ENCODE results near the gene PRKCI.
A peak's percentile ranks its signal among the peaks of the same experiment; 100 is the strongest.
"Not testable (repeated sequence)": the region's sequence is repeated elsewhere in the genome, so short reads cannot be mapped to it uniquely, and the experiment has no call there.

PRKCI gene

GRCh38 chr3:170203457-170203856 lies 18.8 kb upstream of the PRKCI start:
- no peak overlapping the region for H3K27ac ChIP-seq (ENCODE audit: low read length)
- H3K4me1 ChIP-seq (ENCODE audit: control insufficient read depth, low read depth, low read length): peaks cover 2% of the 10 kb centered on the region
- H3K9me3 ChIP-seq (ENCODE audit: control insufficient read depth, low read depth, low read length): no peaks in the 10 kb centered on the region
- H3K4me3 ChIP-seq (ENCODE audit: low read length): no peak overlapping the region
- no peaks in the 10 kb centered on the region for H3K36me3 ChIP-seq (ENCODE audit: control insufficient read depth, low read depth, low read length)
- H3K27me3 ChIP-seq (ENCODE audit: control insufficient read depth, insufficient read depth, low read length): no peaks in the 10 kb centered on the region
- H3K9ac ChIP-seq (ENCODE audit: low read length): no peak overlapping the region

- Histone ChIP-seq H3K9ac (ENCODE audit: low read length) (no peak overlapping the region), H3K36me3 (ENCODE audit: control insufficient read depth, low read depth, low read length) (no peaks in the 10 kb centered on the region), H3K9me3 (ENCODE audit: control insufficient read depth, low read depth, low read length) (no peaks in the 10 kb centered on the region), H3K27ac (ENCODE audit: low read length) (no peak overlapping the region), H3K4me1 (ENCODE audit: control insufficient read depth, low read depth, low read length) (peaks cover 2% of the 10 kb centered on the region), H3K4me3 (ENCODE audit: low read length) (no peak overlapping the region), H3K27me3 (ENCODE audit: control insufficient read depth, insufficient read depth, low read length) (no peaks in the 10 kb centered on the region)
Observed at GRCh38 chr3:170204023-170204472, 18.2 kb upstream of the PRKCI start.

DNA sequence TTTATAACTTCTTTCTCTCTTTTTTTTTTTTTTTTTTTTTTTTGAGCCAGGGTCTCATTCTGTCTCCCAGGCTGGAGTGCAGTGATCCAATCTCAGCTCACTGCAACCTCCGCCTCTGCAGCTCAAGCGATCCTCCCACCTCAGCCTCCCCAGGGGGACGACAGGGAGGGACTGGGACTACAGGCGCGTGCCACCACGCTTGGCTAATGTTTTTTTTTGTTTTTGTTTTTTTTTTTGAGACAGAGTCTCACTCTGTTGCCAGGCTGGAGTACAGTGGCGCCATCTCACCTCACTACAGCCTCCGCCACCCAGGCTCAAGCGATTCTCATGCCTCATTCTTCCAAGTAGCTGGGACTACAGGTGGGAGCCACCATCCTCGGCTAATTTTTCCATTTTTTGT lies 17.7 kb upstream of the PRKCI start:
- H3K4me3 ChIP-seq (ENCODE audit: low read length): no peak overlapping the region

DNA sequence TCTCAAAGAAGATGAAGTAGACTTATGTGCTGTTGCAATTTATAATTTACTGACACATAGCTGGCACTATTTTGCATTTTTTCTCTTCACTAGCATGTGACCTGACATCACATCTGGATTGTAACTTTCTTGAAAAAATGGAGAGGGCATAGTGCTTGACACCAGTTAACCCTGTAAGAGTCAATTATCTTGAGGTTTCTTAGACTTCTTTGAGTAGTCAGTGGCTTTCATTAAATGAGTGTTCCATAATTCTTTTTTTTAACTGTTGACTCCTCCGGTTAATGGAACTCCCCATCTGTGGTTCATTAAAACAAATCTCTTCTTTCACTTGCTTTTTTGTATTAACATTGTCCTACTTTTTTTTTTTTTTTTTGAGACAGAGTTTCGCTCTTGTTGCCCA lies 16.9 kb upstream of the PRKCI start:
- H3K4me3 ChIP-seq (ENCODE audit: low read length): no peak overlapping the region
- no peaks in the 10 kb centered on the region for H3K9me3 ChIP-seq (ENCODE audit: control insufficient read depth, low read depth, low read length)
- H3K27ac ChIP-seq (ENCODE audit: low read length): no peak overlapping the region
- H3K4me1 ChIP-seq (ENCODE audit: control insufficient read depth, low read depth, low read length): peaks cover 2% of the 10 kb centered on the region
- no peak overlapping the region for H3K9ac ChIP-seq (ENCODE audit: low read length)
- no peaks in the 10 kb centered on the region for H3K27me3 ChIP-seq (ENCODE audit: control insufficient read depth, insufficient read depth, low read length)
- no peaks in the 10 kb centered on the region for H3K36me3 ChIP-seq (ENCODE audit: control insufficient read depth, low read depth, low read length)

More for the DNA sequence above, 17.7 kb upstream of the PRKCI start:
- no peaks in the 10 kb centered on the region for H3K27me3 ChIP-seq (ENCODE audit: control insufficient read depth, insufficient read depth, low read length)
- no peak overlapping the region for H3K27ac ChIP-seq (ENCODE audit: low read length)
- H3K4me1 ChIP-seq (ENCODE audit: control insufficient read depth, low read depth, low read length): peaks cover 2% of the 10 kb centered on the region
- no peak overlapping the region for H3K9ac ChIP-seq (ENCODE audit: low read length)
- no peaks in the 10 kb centered on the region for H3K9me3 ChIP-seq (ENCODE audit: control insufficient read depth, low read depth, low read length)
- H3K36me3 ChIP-seq (ENCODE audit: control insufficient read depth, low read depth, low read length): no peaks in the 10 kb centered on the region

GRCh38 chr3:170206164-170206762 lies 16.0 kb upstream of the PRKCI start:
- H3K36me3 ChIP-seq (ENCODE audit: control insufficient read depth, low read depth, low read length); H3K27ac ChIP-seq (ENCODE audit: low read length); H3K4me3 ChIP-seq (ENCODE audit: low read length); H3K9me3 ChIP-seq (ENCODE audit: control insufficient read depth, low read depth, low read length); H3K9ac ChIP-seq (ENCODE audit: low read length); H3K4me1 ChIP-seq (ENCODE audit: control insufficient read depth, low read depth, low read length); H3K27me3 ChIP-seq (ENCODE audit: control insufficient read depth, insufficient read depth, low read length): not testable (repeated sequence)

- no peak overlapping the region for H3K4me3 ChIP-seq (ENCODE audit: low read length)
- no peaks in the 10 kb centered on the region for H3K4me1 ChIP-seq (ENCODE audit: control insufficient read depth, low read depth, low read length)
- H3K27ac ChIP-seq (ENCODE audit: low read length): no peak overlapping the region
- H3K36me3 ChIP-seq (ENCODE audit: control insufficient read depth, low read depth, low read length): no peaks in the 10 kb centered on the region
- no peak overlapping the region for H3K9ac ChIP-seq (ENCODE audit: low read length)
- no peaks in the 10 kb centered on the region for H3K9me3 ChIP-seq (ENCODE audit: control insufficient read depth, low read depth, low read length)
- H3K27me3 ChIP-seq (ENCODE audit: control insufficient read depth, insufficient read depth, low read length): no peaks in the 10 kb centered on the region
Observed at GRCh38 chr3:170207717-170208116, 14.5 kb upstream of the PRKCI start.

GRCh38 chr3:170211668-170212067 lies 10.6 kb upstream of the PRKCI start:
- Histone ChIP-seq H3K4me1 (ENCODE audit: control insufficient read depth, low read depth, low read length) (no peaks in the 10 kb centered on the region), H3K9ac (ENCODE audit: low read length) (no peak overlapping the region), H3K9me3 (ENCODE audit: control insufficient read depth, low read depth, low read length) (no peaks in the 10 kb centered on the region), H3K27ac (ENCODE audit: low read length) (no peak overlapping the region), H3K4me3 (ENCODE audit: low read length) (no peak overlapping the region), H3K36me3 (ENCODE audit: control insufficient read depth, low read depth, low read length) (no peaks in the 10 kb centered on the region), H3K27me3 (ENCODE audit: control insufficient read depth, insufficient read depth, low read length) (no peaks in the 10 kb centered on the region)

- H3K36me3 ChIP-seq (ENCODE audit: control insufficient read depth, low read depth, low read length): no peaks in the 10 kb centered on the region
- H3K27me3 ChIP-seq (ENCODE audit: control insufficient read depth, insufficient read depth, low read length): no peaks in the 10 kb centered on the region
- H3K9ac ChIP-seq (ENCODE audit: low read length): no peak overlapping the region
- peaks cover 9% of the 10 kb centered on the region for H3K4me1 ChIP-seq (ENCODE audit: control insufficient read depth, low read depth, low read length)
- H3K9me3 ChIP-seq (ENCODE audit: control insufficient read depth, low read depth, low read length): no peaks in the 10 kb centered on the region
- no peak overlapping the region for H3K27ac ChIP-seq (ENCODE audit: low read length)
- H3K4me3 ChIP-seq (ENCODE audit: low read length): no peak overlapping the region
Observed at GRCh38 chr3:170219850-170220249, 2.4 kb upstream of the PRKCI start.

DNA sequence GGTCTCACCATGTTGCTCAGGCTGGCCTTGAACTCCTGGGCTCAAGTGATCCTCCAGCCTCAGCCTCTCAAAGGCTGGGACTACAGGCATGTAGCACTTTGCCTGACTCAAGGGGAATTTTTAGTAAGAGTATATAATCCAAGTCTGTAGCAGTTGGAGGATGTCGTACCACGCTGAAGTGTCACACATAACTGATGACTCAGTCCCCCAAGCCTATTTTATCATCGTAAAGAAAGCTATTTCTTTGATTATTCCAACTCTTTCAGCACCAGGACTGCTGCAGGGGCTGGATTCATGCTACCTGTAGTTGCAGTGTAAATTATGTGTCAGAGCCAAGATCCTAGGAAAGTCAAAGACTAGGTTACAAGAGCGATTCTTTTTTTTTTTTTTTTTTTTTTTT lies 1.4 kb upstream of the PRKCI start:
- no peak overlapping the region for H3K9ac ChIP-seq (ENCODE audit: low read length)

GRCh38 chr3:170222647-170223541 lies 670 bp downstream of the PRKCI start:
- no peaks in the 10 kb centered on the region for H3K9me3 ChIP-seq (ENCODE audit: control insufficient read depth, low read depth, low read length)
- H3K27me3 ChIP-seq (ENCODE audit: control insufficient read depth, insufficient read depth, low read length): no peaks in the 10 kb centered on the region
- peak overlapping the region; percentile 60 for H3K27ac ChIP-seq (ENCODE audit: low read length)
- H3K36me3 ChIP-seq (ENCODE audit: control insufficient read depth, low read depth, low read length): no peaks in the 10 kb centered on the region
- peak overlapping the region; percentile 93 for H3K4me3 ChIP-seq (ENCODE audit: low read length)
- peak overlapping the region; percentile 99 for H3K9ac ChIP-seq (ENCODE audit: low read length)
- H3K4me1 ChIP-seq (ENCODE audit: control insufficient read depth, low read depth, low read length): peaks cover 22% of the 10 kb centered on the region

More for the DNA sequence above, 1.4 kb upstream of the PRKCI start:
- Histone ChIP-seq H3K9me3 (ENCODE audit: control insufficient read depth, low read depth, low read length) (no peaks in the 10 kb centered on the region), H3K27ac (ENCODE audit: low read length) (no peak overlapping the region), H3K36me3 (ENCODE audit: control insufficient read depth, low read depth, low read length) (no peaks in the 10 kb centered on the region), H3K4me3 (ENCODE audit: low read length) (no peak overlapping the region), H3K4me1 (ENCODE audit: control insufficient read depth, low read depth, low read length) (peaks cover 13% of the 10 kb centered on the region), H3K27me3 (ENCODE audit: control insufficient read depth, insufficient read depth, low read length) (no peaks in the 10 kb centered on the region)

DNA sequence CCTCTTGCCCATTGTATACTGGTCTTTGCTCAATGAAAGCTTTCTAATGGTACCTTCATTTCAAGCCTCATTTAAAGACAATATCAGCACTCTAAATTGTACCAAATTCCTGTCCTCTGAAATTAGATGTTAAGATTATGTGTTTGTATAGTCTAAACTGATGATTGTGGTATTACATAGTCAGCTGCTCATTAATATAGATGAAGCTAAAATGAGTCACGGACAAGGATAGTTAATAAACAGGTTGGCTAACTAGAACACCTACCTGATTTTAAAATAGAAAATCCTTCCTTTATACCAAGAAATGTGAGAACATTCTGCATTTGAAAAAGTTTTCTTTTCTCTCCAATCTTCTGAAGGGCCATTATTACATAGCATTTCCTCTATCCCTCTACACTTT lies 2.9 kb downstream of the PRKCI start:
- Histone ChIP-seq H3K4me1 (ENCODE audit: control insufficient read depth, low read depth, low read length) (peaks cover 22% of the 10 kb centered on the region), H3K4me3 (ENCODE audit: low read length) (peak overlapping the region; percentile 93), H3K9ac (ENCODE audit: low read length) (no peak overlapping the region), H3K36me3 (ENCODE audit: control insufficient read depth, low read depth, low read length) (no peaks in the 10 kb centered on the region), H3K9me3 (ENCODE audit: control insufficient read depth, low read depth, low read length) (no peaks in the 10 kb centered on the region), H3K27ac (ENCODE audit: low read length) (no peak overlapping the region), H3K27me3 (ENCODE audit: control insufficient read depth, insufficient read depth, low read length) (no peaks in the 10 kb centered on the region)

Data from iPS-18a (cell line).